AG09319 (cell line): ENCODE data around the gene CELF2.

Experiments
- DNase-seq: peaks from one replicate; pipeline ENCODE4 v3.0.0-alpha.2; 2010; ENCODE audit warnings: low read depth; ENCODE audit errors: extremely low read depth
- CTCF ChIP-seq: IDR thresholded peaks from 2 replicates; pipeline ENCODE4 v1.5.1; 2011; ENCODE audit warnings: low read depth, mild to moderate bottlenecking, inconsistent platforms, low read length, moderate library complexity

CELF2 gene

DNA sequence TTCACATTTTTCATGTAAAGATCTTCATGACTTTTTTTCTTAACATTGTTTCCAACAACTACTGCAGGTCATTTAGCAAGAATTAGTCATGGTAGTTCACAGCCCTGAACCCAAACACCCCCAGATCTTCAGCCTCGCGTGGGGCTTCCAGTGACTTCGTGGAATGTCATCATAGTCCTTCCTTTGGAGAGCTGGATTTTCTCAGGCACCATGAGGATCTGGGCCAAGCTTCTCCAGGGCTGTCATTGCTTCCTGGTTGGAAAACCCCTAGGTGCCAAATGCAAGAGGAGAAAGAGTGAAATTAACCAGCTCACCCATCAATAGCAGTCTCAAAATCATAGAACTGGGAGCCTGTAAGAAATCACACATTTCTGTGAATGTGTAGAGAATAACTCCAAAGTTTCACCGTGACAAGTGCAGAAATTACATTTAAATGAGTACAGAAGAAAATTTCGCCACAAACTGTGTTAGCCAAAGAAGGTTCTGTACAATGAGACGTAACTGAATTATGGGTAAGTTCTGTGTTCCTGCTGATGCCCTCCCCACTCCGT lies 175.4 kb downstream of the CELF2 start:
- no peak for TF ChIP-seq CTCF
- no peak for DNase-seq

DNA sequence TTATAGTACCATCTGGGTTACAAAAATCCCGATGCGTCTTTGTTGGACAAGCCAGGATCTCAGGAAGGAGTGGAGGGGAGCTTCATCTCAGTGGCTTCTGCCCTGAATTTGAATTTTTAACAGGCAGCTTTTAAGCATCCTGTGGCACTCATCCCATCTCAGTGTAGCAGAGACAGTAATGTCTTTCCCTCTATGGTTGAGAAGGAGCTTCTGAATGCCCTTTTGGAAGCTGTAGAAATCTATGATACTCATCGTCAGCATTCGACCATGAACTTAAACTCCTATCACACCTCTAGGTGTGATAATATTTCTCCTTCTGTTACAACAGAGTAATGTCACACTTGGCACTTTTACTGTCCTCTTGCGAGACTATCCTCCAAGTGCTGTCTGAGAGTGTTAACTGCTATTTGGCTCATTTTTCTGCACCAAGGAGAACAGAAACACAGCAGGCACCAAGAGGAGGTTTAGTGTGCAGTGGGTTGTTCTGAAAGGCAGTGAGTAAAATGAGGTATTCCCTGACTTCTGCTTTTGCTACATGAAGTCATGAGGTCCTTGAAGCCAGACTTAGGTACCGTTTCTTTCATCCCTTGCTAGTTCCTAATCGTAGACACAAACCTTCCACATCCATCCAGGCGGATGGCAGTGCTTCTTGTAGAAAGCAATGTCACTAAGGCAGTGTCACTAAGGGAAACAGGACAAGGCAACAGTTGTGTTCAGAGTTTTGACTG lies 177.4 kb downstream of the CELF2 start:
- TF ChIP-seq CTCF, result no peak
- DNase-seq, result no peak

GRCh38 chr10:11195623-11196022 lies 178.0 kb downstream of the CELF2 start:
- no peak for TF ChIP-seq CTCF
- DNase-seq, result no peak

- DNase-seq, result no peak
- TF ChIP-seq CTCF, result no peak
These were observed 179.6 kb downstream of the CELF2 start for GRCh38 chr10:11197266-11197712.

- no peak for TF ChIP-seq CTCF
- no peak for DNase-seq
These were observed 180.2 kb downstream of the CELF2 start for GRCh38 chr10:11197878-11198277.

DNA sequence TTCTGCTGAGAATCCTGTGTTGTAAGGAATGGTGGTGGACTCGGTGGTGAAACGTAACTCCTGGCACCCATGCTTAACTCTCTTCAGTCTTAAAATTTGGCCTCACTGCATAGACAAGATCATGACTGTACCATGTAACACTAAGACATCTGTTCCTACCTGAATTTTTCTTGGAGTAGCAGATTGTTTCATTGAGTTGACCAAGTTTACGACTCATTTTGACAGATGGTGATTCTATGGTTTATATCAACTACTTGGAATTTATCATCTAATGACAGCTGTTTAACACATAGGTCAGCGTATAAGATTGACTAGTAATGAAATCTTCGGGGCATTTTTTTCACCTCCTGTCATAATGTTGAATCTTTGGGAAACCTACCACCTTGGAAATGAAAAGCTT lies 184.2 kb downstream of the CELF2 start:
- no peak for DNase-seq
- no peak for TF ChIP-seq CTCF

DNA sequence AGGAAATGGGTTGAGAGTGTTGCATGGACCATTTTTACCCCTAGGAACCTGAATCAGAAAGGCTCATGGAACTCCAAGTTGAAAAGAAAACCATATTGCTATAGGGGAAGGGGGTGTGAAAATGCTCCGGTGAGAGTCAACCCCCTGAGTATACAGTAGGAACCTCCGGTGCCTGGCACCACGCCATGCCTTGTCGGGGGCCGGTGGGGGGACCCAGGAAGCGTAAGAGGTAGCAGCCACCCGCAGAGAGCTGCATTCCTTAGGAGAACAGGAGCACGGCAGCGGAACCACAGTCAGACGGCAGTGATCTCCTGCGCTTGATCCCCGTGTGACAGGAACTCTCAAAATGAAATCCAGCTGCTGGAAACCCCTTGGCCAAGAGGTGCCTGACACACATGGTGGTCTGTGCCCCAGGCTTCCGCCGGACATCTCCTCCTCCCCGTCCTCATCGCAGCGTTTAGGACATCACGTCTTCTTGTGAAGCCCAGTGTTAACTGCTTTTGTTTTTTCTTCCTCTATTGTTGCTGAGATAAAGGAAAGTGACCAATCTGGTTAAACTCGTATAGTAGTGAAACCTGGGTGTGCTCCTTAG lies 186.8 kb downstream of the CELF2 start:
- TF ChIP-seq CTCF, result no peak
- no peak for DNase-seq
